Measurements from ENCODE around the gene ATG5.

The ATG5 gene

GRCh38 chr6:106170030-106170791, 155.3 kb downstream of the ATG5 start:
- peaks cover 12% of the 10 kb centered on the region for H3K4me1 ChIP-seq (ENCODE audit: control insufficient read depth, insufficient read depth, low read length)
- H3K36me3 ChIP-seq (ENCODE audit: insufficient read depth, low read length), result no peaks in the 10 kb centered on the region
- no peak overlapping the region for H3K4me2 ChIP-seq (ENCODE audit: low read length)
- H3K9ac ChIP-seq (ENCODE audit: low read depth, low read length), result no peak overlapping the region
- no peak overlapping the region for H3K4me3 ChIP-seq (ENCODE audit: low read length)
- no peaks in the 10 kb centered on the region for H3K9me3 ChIP-seq (replicated peaks; ENCODE audit: low read length)
- H3K27me3 ChIP-seq (ENCODE audit: control insufficient read depth, insufficient read depth, low read length), result no peaks in the 10 kb centered on the region

- no peak overlapping the region for H3K9ac ChIP-seq (ENCODE audit: low read depth, low read length)
- peaks cover 15% of the 10 kb centered on the region for H3K4me1 ChIP-seq (ENCODE audit: control insufficient read depth, insufficient read depth, low read length)
These were observed 156.0 kb downstream of the ATG5 start for GRCh38 chr6:106169517-106169916.

GRCh38 chr6:106168097-106168888, 157.3 kb downstream of the ATG5 start:
- Histone ChIP-seq H3K9me3 (replicated peaks; ENCODE audit: low read length) (no peaks in the 10 kb centered on the region), H3K27me3 (ENCODE audit: control insufficient read depth, insufficient read depth, low read length) (no peaks in the 10 kb centered on the region), H3K4me1 (ENCODE audit: control insufficient read depth, insufficient read depth, low read length) (peaks cover 27% of the 10 kb centered on the region), H3K4me2 (ENCODE audit: low read length) (peak overlapping the region; percentile 26), H3K4me3 (ENCODE audit: low read length) (no peak overlapping the region), H3K9ac (ENCODE audit: low read depth, low read length) (no peak overlapping the region), H3K36me3 (ENCODE audit: insufficient read depth, low read length) (no peaks in the 10 kb centered on the region)

More at GRCh38 chr6:106169517-106169916, 156.0 kb downstream of the ATG5 start:
- Histone ChIP-seq H3K9me3 (replicated peaks; ENCODE audit: low read length) (no peaks in the 10 kb centered on the region), H3K36me3 (ENCODE audit: insufficient read depth, low read length) (no peaks in the 10 kb centered on the region), H3K4me3 (ENCODE audit: low read length) (no peak overlapping the region), H3K4me2 (ENCODE audit: low read length) (no peak overlapping the region), H3K27me3 (ENCODE audit: control insufficient read depth, insufficient read depth, low read length) (no peaks in the 10 kb centered on the region)

GRCh38 chr6:106167096-106167814, 158.3 kb downstream of the ATG5 start:
- Histone ChIP-seq H3K4me1 (ENCODE audit: control insufficient read depth, insufficient read depth, low read length) (peaks cover 35% of the 10 kb centered on the region), H3K9ac (ENCODE audit: low read depth, low read length) (no peak overlapping the region), H3K36me3 (ENCODE audit: insufficient read depth, low read length) (no peaks in the 10 kb centered on the region), H3K4me3 (ENCODE audit: low read length) (no peak overlapping the region), H3K27me3 (ENCODE audit: control insufficient read depth, insufficient read depth, low read length) (no peaks in the 10 kb centered on the region), H3K4me2 (ENCODE audit: low read length) (no peak overlapping the region), H3K9me3 (replicated peaks; ENCODE audit: low read length) (no peaks in the 10 kb centered on the region)

GRCh38 chr6:106165885-106166485, 159.6 kb downstream of the ATG5 start:
- peaks cover 35% of the 10 kb centered on the region for H3K4me1 ChIP-seq (ENCODE audit: control insufficient read depth, insufficient read depth, low read length)
- H3K4me3 ChIP-seq (ENCODE audit: low read length), result no peak overlapping the region
- H3K9ac ChIP-seq (ENCODE audit: low read depth, low read length), result no peak overlapping the region
- no peaks in the 10 kb centered on the region for H3K27me3 ChIP-seq (ENCODE audit: control insufficient read depth, insufficient read depth, low read length)
- no peaks in the 10 kb centered on the region for H3K9me3 ChIP-seq (replicated peaks; ENCODE audit: low read length)
- no peak overlapping the region for H3K4me2 ChIP-seq (ENCODE audit: low read length)
- no peaks in the 10 kb centered on the region for H3K36me3 ChIP-seq (ENCODE audit: insufficient read depth, low read length)

- H3K9ac ChIP-seq (ENCODE audit: low read depth, low read length), result peak overlapping the region; percentile 66
- H3K4me1 ChIP-seq (ENCODE audit: control insufficient read depth, insufficient read depth, low read length), result peaks cover 46% of the 10 kb centered on the region
- no peaks in the 10 kb centered on the region for H3K36me3 ChIP-seq (ENCODE audit: insufficient read depth, low read length)
- peak overlapping the region; percentile 28 for H3K4me3 ChIP-seq (ENCODE audit: low read length)
- H3K9me3 ChIP-seq (replicated peaks; ENCODE audit: low read length), result no peaks in the 10 kb centered on the region
- peak overlapping the region; percentile 48 for H3K4me2 ChIP-seq (ENCODE audit: low read length)
- H3K27me3 ChIP-seq (ENCODE audit: control insufficient read depth, insufficient read depth, low read length), result no peaks in the 10 kb centered on the region
These were observed 161.3 kb downstream of the ATG5 start for GRCh38 chr6:106163966-106164877.

- no peaks in the 10 kb centered on the region for H3K36me3 ChIP-seq (ENCODE audit: insufficient read depth, low read length)
- H3K4me1 ChIP-seq (ENCODE audit: control insufficient read depth, insufficient read depth, low read length), result peaks cover 47% of the 10 kb centered on the region
- no peaks in the 10 kb centered on the region for H3K9me3 ChIP-seq (replicated peaks; ENCODE audit: low read length)
- peak overlapping the region; percentile 28 for H3K4me3 ChIP-seq (ENCODE audit: low read length)
- H3K4me2 ChIP-seq (ENCODE audit: low read length), result peak overlapping the region; percentile 48
- H3K27me3 ChIP-seq (ENCODE audit: control insufficient read depth, insufficient read depth, low read length), result no peaks in the 10 kb centered on the region
- H3K9ac ChIP-seq (ENCODE audit: low read depth, low read length), result peak overlapping the region; percentile 66
These were observed 162.1 kb downstream of the ATG5 start for GRCh38 chr6:106163446-106163965.

GRCh38 chr6:106162921-106163320, 162.6 kb downstream of the ATG5 start:
- Histone ChIP-seq H3K36me3 (ENCODE audit: insufficient read depth, low read length) (no peaks in the 10 kb centered on the region), H3K4me3 (ENCODE audit: low read length) (peak overlapping the region; percentile 8), H3K4me2 (ENCODE audit: low read length) (peak overlapping the region; percentile 48), H3K4me1 (ENCODE audit: control insufficient read depth, insufficient read depth, low read length) (peaks cover 44% of the 10 kb centered on the region), H3K9ac (ENCODE audit: low read depth, low read length) (peak overlapping the region; percentile 66), H3K27me3 (ENCODE audit: control insufficient read depth, insufficient read depth, low read length) (no peaks in the 10 kb centered on the region), H3K9me3 (replicated peaks; ENCODE audit: low read length) (no peaks in the 10 kb centered on the region)

GRCh38 chr6:106161893-106162292, 163.7 kb downstream of the ATG5 start:
- no peak overlapping the region for H3K4me3 ChIP-seq (ENCODE audit: low read length)
- no peaks in the 10 kb centered on the region for H3K9me3 ChIP-seq (replicated peaks; ENCODE audit: low read length)
- no peaks in the 10 kb centered on the region for H3K27me3 ChIP-seq (ENCODE audit: control insufficient read depth, insufficient read depth, low read length)
- no peaks in the 10 kb centered on the region for H3K36me3 ChIP-seq (ENCODE audit: insufficient read depth, low read length)
- no peak overlapping the region for H3K9ac ChIP-seq (ENCODE audit: low read depth, low read length)
- H3K4me2 ChIP-seq (ENCODE audit: low read length), result no peak overlapping the region
- peaks cover 44% of the 10 kb centered on the region for H3K4me1 ChIP-seq (ENCODE audit: control insufficient read depth, insufficient read depth, low read length)

GRCh38 chr6:106161311-106161874, 164.2 kb downstream of the ATG5 start:
- no peaks in the 10 kb centered on the region for H3K9me3 ChIP-seq (replicated peaks; ENCODE audit: low read length)
- no peak overlapping the region for H3K4me2 ChIP-seq (ENCODE audit: low read length)
- H3K36me3 ChIP-seq (ENCODE audit: insufficient read depth, low read length), result no peaks in the 10 kb centered on the region
- peaks cover 44% of the 10 kb centered on the region for H3K4me1 ChIP-seq (ENCODE audit: control insufficient read depth, insufficient read depth, low read length)
- no peaks in the 10 kb centered on the region for H3K27me3 ChIP-seq (ENCODE audit: control insufficient read depth, insufficient read depth, low read length)
- H3K4me3 ChIP-seq (ENCODE audit: low read length), result no peak overlapping the region
- no peak overlapping the region for H3K9ac ChIP-seq (ENCODE audit: low read depth, low read length)

Measured in skeletal muscle satellite cell (primary cell).